ENCODE measurements around the gene CLBA1. TPM values are rescaled to one million over a fixed set of nuclear protein-coding genes. Genes with fewer than 3 reads are reported as not detected.

Gene CLBA1
- total and polyA plus RNA-seq, 4 donors, result 12.3 to 22.3 (median 13.8) TPM

- TF ChIP-seq CTCF (IDR thresholded peaks at IDR 0.05; ENCODE audit: control extremely low read depth, extremely low read depth), result no peak
- Histone ChIP-seq H3K9ac (ENCODE audit: insufficient read depth in 1 of 2, low read length in 2 of 2) (no peak overlapping the region), H3K4me1 (ENCODE audit: control insufficient read depth in 5 of 5, insufficient read depth in 5 of 5, low read length in 5 of 5) (peaks cover 0 to 20% (median 16%) of the 10 kb centered on the region in 5 donors), H3K27ac (ENCODE audit: low read depth in 1 of 2, low read length in 1 of 2) (no peak overlapping the region), H3K4me3 (no peak overlapping the region), H3K9me3 (ENCODE audit: control insufficient read depth in 4 of 4, insufficient read depth in 3 of 4, low read length in 3 of 4) (peaks cover 0 to 3% (median 0%) of the 10 kb centered on the region in 4 donors), H3K36me3 (ENCODE audit: control insufficient read depth in 4 of 4, insufficient read depth in 4 of 4, low read length in 4 of 4) (no peaks in the 10 kb centered on the region), H3K27me3 (ENCODE audit: control insufficient read depth in 3 of 3, insufficient read depth in 3 of 3, low read length in 2 of 3) (no peaks in the 10 kb centered on the region)
- ATAC-seq (ENCODE audit: insufficient read depth, low FRiP score), result no peak
- WGBS, 2 donors, result 85 to 87% methylated on average over 13 of the region's 13 CpGs
- no peak for DNase-seq
Measured at GRCh38 chr14:104965561-104966231, 19.9 kb upstream of the CLBA1 start.

- no peak for TF ChIP-seq CTCF (IDR thresholded peaks at IDR 0.05; ENCODE audit: control extremely low read depth, extremely low read depth)
- Histone ChIP-seq H3K27me3 (ENCODE audit: control insufficient read depth in 3 of 3, insufficient read depth in 3 of 3, low read length in 2 of 3) (no peaks in the 10 kb centered on the region), H3K4me3 (no peak overlapping the region), H3K27ac (ENCODE audit: low read depth in 1 of 2, low read length in 1 of 2) (peak overlapping the region in 1 of 2 donors; percentile 80), H3K4me1 (ENCODE audit: control insufficient read depth in 5 of 5, insufficient read depth in 5 of 5, low read length in 5 of 5) (peaks cover 0 to 20% (median 16%) of the 10 kb centered on the region in 5 donors), H3K36me3 (ENCODE audit: control insufficient read depth in 4 of 4, insufficient read depth in 4 of 4, low read length in 4 of 4) (no peaks in the 10 kb centered on the region), H3K9ac (ENCODE audit: insufficient read depth in 1 of 2, low read length in 2 of 2) (no peak overlapping the region), H3K9me3 (ENCODE audit: control insufficient read depth in 4 of 4, insufficient read depth in 3 of 4, low read length in 3 of 4) (peaks cover 0 to 3% (median 0%) of the 10 kb centered on the region in 4 donors)
- DNase-seq, result no peak
- ATAC-seq (ENCODE audit: insufficient read depth, low FRiP score), result no peak
- WGBS, 2 donors, result 85 to 86% methylated on average over 9 of the region's 9 CpGs
Measured at GRCh38 chr14:104966261-104966865, 19.2 kb upstream of the CLBA1 start.

GRCh38 chr14:104966981-104967385 lies 18.6 kb upstream of the CLBA1 start:
- no peak for TF ChIP-seq CTCF (IDR thresholded peaks at IDR 0.05; ENCODE audit: control extremely low read depth, extremely low read depth)
- Histone ChIP-seq H3K9me3 (ENCODE audit: control insufficient read depth in 4 of 4, insufficient read depth in 3 of 4, low read length in 3 of 4) (peaks cover 0 to 3% (median 0%) of the 10 kb centered on the region in 4 donors), H3K36me3 (ENCODE audit: control insufficient read depth in 4 of 4, insufficient read depth in 4 of 4, low read length in 4 of 4) (no peaks in the 10 kb centered on the region), H3K9ac (ENCODE audit: insufficient read depth in 1 of 2, low read length in 2 of 2) (no peak overlapping the region), H3K4me1 (ENCODE audit: control insufficient read depth in 5 of 5, insufficient read depth in 5 of 5, low read length in 5 of 5) (peaks cover 0 to 24% (median 16%) of the 10 kb centered on the region in 5 donors), H3K27ac (ENCODE audit: low read depth in 1 of 2, low read length in 1 of 2) (peak overlapping the region in 1 of 2 donors; percentile 80), H3K4me3 (no peak overlapping the region), H3K27me3 (ENCODE audit: control insufficient read depth in 3 of 3, insufficient read depth in 3 of 3, low read length in 2 of 3) (no peaks in the 10 kb centered on the region)
- 28 to 78% methylated on average over 8 of the region's 8 CpGs for WGBS, 2 donors
- no peak for DNase-seq
- ATAC-seq (ENCODE audit: insufficient read depth, low FRiP score), result no peak
